ENCODE measurements around the gene LRFN5. TPM values are rescaled to one million over a fixed set of nuclear protein-coding genes. Genes with fewer than 3 reads are reported as not detected.

The LRFN5 gene
- total and polyA plus RNA-seq, 2 of the 8 experiments (the other 6 are each of a cell fraction or from before 2014, with no cell fraction given): 0.85 to 4.7 TPM

GRCh38 chr14:41558490-41558889, 48.2 kb upstream of the LRFN5 start (continued):
- TF ChIP-seq CHD7 (IDR thresholded peaks at IDR 0.05; ENCODE audit: insufficient replicate concordance, low read length) (no peak), SIX5 (IDR thresholded peaks at IDR 0.05; ENCODE audit: low read depth, low read length) (no peak), USF2 (IDR thresholded peaks at IDR 0.05; ENCODE audit: low read length) (no peak)
- TF ChIP-seq, protein P1, sequence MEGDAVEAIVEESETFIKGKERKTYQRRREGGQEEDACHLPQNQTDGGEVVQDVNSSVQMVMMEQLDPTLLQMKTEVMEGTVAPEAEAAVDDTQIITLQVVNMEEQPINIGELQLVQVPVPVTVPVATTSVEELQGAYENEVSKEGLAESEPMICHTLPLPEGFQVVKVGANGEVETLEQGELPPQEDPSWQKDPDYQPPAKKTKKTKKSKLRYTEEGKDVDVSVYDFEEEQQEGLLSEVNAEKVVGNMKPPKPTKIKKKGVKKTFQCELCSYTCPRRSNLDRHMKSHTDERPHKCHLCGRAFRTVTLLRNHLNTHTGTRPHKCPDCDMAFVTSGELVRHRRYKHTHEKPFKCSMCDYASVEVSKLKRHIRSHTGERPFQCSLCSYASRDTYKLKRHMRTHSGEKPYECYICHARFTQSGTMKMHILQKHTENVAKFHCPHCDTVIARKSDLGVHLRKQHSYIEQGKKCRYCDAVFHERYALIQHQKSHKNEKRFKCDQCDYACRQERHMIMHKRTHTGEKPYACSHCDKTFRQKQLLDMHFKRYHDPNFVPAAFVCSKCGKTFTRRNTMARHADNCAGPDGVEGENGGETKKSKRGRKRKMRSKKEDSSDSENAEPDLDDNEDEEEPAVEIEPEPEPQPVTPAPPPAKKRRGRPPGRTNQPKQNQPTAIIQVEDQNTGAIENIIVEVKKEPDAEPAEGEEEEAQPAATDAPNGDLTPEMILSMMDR (IDR thresholded peaks at IDR 0.05; ENCODE audit: control extremely low read depth in 1 of 3, insufficient read depth in 1 of 3, low read depth in 1 of 3, low read length in 3 of 3): no peak

Measured in H1 (cell line).